COR-L47 (cell line): ENCODE measurements around the gene ARHGAP18.

Source experiments
- DNase-seq: peaks from one replicate; lab custom pipeline; 2025; lab: John Stamatoyannopoulos, UW

The ARHGAP18 gene

GRCh38 chr6:129709769-129710449, at the start of gene ARHGAP18:
TSS of gene ARHGAP18 (minus strand) at chr6:129710177. CDS start at chr6:129710136, 41 bp downstream.
- DNase-seq, result peak; percentile 60

GRCh38 chr6:129755787-129756186, 45.8 kb upstream of the ARHGAP18 start:
- DNase-seq, result no peak

- no peak for DNase-seq
Observed at GRCh38 chr6:129754750-129755149, 44.8 kb upstream of the ARHGAP18 start.

GRCh38 chr6:129753422-129753821, 43.4 kb upstream of the ARHGAP18 start:
- DNase-seq, result no peak

- DNase-seq, result no peak
Observed at GRCh38 chr6:129751384-129751783, 41.4 kb upstream of the ARHGAP18 start.

- DNase-seq, result no peak
Observed at GRCh38 chr6:129750360-129750759, 40.4 kb upstream of the ARHGAP18 start.

- DNase-seq, result no peak
Observed at GRCh38 chr6:129749749-129750120, 39.8 kb upstream of the ARHGAP18 start.

GRCh38 chr6:129748901-129749748, 39.1 kb upstream of the ARHGAP18 start:
- DNase-seq, result no peak

GRCh38 chr6:129748212-129748900, 38.4 kb upstream of the ARHGAP18 start:
- DNase-seq, result peak; percentile 3

GRCh38 chr6:129747588-129748112, 37.7 kb upstream of the ARHGAP18 start:
- no peak for DNase-seq

- no peak for DNase-seq
Observed at GRCh38 chr6:129744880-129745237, 34.9 kb upstream of the ARHGAP18 start.

- no peak for DNase-seq
Observed at GRCh38 chr6:129744201-129744879, 34.4 kb upstream of the ARHGAP18 start.

GRCh38 chr6:129740013-129740412, 30.0 kb upstream of the ARHGAP18 start:
- no peak for DNase-seq

GRCh38 chr6:129736105-129736504, 26.1 kb upstream of the ARHGAP18 start:
- no peak for DNase-seq

- no peak for DNase-seq
Observed at GRCh38 chr6:129733290-129733689, 23.3 kb upstream of the ARHGAP18 start.

- no peak for DNase-seq
Observed at GRCh38 chr6:129732542-129732941, 22.6 kb upstream of the ARHGAP18 start.

- DNase-seq, result no peak
Observed at GRCh38 chr6:129732034-129732433, 22.1 kb upstream of the ARHGAP18 start.

- no peak for DNase-seq
Observed at GRCh38 chr6:129731428-129731827, 21.5 kb upstream of the ARHGAP18 start.

- no peak for DNase-seq
Observed at GRCh38 chr6:129730477-129731165, 20.6 kb upstream of the ARHGAP18 start.

GRCh38 chr6:129726650-129727049, 16.7 kb upstream of the ARHGAP18 start:
- no peak for DNase-seq

- no peak for DNase-seq
Observed at GRCh38 chr6:129725341-129725740, 15.4 kb upstream of the ARHGAP18 start.
